GM21367 (cell line): ENCODE results near the gene SPNS3.

ENCODE experiments used
- ATAC-seq: cut with Tn5 transposase; IDR thresholded peaks from one replicate; pipeline ENCODE4 v1.9.1; 2021; ENCODE audit not compliant: unreplicated experiment

The SPNS3 gene

GRCh38 chr17:4465786-4466185, 32.0 kb downstream of the SPNS3 start:
- ATAC-seq = no peak

GRCh38 chr17:4467287-4467686, 33.5 kb downstream of the SPNS3 start:
- no peak for ATAC-seq

- no peak for ATAC-seq
These were observed 35.8 kb downstream of the SPNS3 start for GRCh38 chr17:4469552-4469951.

GRCh38 chr17:4472286-4472685, 38.5 kb downstream of the SPNS3 start:
- ATAC-seq = no peak

GRCh38 chr17:4474093-4474492, 40.4 kb downstream of the SPNS3 start:
- no peak for ATAC-seq

- no peak for ATAC-seq
These were observed 41.3 kb downstream of the SPNS3 start for GRCh38 chr17:4475001-4475400.

- ATAC-seq = no peak
These were observed 41.7 kb downstream of the SPNS3 start for GRCh38 chr17:4475463-4475862.

GRCh38 chr17:4476017-4476416, 42.3 kb downstream of the SPNS3 start:
- ATAC-seq = no peak

GRCh38 chr17:4476511-4477070, 42.9 kb downstream of the SPNS3 start:
- no peak for ATAC-seq

- ATAC-seq = no peak
These were observed 43.6 kb downstream of the SPNS3 start for GRCh38 chr17:4477255-4477791.

GRCh38 chr17:4478318-4478830, 44.6 kb downstream of the SPNS3 start:
- ATAC-seq = no peak

GRCh38 chr17:4479340-4479981, 45.7 kb downstream of the SPNS3 start:
- ATAC-seq = no peak

- ATAC-seq = no peak
These were observed 46.4 kb downstream of the SPNS3 start for GRCh38 chr17:4479982-4480751.

GRCh38 chr17:4480929-4481898, 47.5 kb downstream of the SPNS3 start:
- no peak for ATAC-seq

GRCh38 chr17:4482338-4483011, 48.7 kb downstream of the SPNS3 start:
- no peak for ATAC-seq

GRCh38 chr17:4483012-4483840, 49.5 kb downstream of the SPNS3 start:
- no peak for ATAC-seq

- ATAC-seq = no peak
These were observed 52.2 kb downstream of the SPNS3 start for GRCh38 chr17:4485676-4486646.

- ATAC-seq = no peak
These were observed 53.6 kb downstream of the SPNS3 start for GRCh38 chr17:4487296-4487695.
